NCI-H1930 (cell line): ENCODE data around the gene THSD4.
"Not testable (repeated sequence)": the region's sequence is repeated elsewhere in the genome, so short reads cannot be mapped to it uniquely, and the experiment has no call there.

Experiments used
- DNase-seq, 2 experiments: peaks; one replicate each; lab custom pipeline; 2025; lab: John Stamatoyannopoulos, UW

Gene THSD4

DNA sequence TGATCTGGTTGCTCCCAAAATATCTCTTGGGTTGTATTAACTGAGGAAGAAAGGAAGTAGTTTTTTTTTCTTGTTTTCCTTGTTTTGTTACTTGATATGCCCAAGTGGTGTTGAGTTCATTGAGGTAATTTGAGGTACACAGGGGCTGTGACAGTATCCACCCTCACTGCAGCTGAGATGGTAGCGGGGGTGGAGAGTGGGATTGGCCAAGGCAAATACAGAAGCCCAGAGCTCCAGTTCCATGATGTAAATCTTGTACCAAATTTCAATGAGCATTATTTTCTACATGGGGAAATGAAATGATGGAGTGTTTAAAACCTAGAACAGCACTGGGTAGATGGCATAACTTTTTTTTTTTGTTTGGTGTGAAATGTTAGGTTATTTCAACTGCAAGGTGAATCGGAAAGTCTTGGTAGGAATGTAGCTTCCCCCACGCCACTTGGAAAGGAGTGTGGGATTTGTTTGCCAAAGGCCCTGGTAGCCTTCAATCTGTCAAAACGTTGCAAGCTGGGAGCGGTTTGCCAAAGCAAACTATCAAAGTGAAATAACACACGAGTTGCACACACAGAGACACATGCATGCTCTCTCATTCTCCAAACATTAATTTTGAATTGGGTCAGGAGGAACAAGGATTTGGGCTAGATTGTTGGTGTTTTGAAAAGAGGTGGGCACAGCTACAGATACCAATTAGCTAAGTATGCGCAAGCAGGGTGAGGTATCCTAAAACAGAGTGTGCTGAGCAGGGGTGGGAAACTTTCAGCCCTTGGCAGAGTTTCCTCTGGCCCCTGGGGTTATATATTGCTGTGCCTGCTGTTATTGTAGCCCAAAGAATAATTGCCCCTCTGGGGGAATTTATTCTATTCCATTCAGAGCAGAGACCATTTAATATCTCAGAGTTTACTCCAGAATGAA lies 34.6 kb downstream of the THSD4 start:
- no peak for DNase-seq

DNA sequence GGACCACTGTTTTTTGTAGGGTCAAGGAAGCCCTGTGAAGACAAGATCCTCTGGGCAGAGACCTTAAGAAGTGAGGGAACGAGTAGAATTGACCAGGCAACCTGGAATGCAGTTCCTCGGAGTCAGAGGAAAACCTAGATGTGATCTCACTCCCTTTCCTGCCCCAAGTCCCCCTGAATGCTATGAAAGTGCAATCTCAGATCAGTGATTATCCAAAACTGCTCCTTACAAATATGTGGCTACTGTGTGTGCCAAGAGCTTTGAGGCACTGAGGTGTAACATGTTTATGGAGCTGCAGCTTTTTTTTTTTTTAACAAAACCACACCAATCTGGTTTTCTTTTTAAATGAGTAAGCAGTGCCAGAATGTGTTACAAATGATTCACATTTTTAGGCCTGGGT lies 35.8 kb downstream of the THSD4 start:
- DNase-seq, result no peak

- DNase-seq, result no peak
Observed at GRCh38 chr15:71152542-71152941, 37.3 kb downstream of the THSD4 start.

DNA sequence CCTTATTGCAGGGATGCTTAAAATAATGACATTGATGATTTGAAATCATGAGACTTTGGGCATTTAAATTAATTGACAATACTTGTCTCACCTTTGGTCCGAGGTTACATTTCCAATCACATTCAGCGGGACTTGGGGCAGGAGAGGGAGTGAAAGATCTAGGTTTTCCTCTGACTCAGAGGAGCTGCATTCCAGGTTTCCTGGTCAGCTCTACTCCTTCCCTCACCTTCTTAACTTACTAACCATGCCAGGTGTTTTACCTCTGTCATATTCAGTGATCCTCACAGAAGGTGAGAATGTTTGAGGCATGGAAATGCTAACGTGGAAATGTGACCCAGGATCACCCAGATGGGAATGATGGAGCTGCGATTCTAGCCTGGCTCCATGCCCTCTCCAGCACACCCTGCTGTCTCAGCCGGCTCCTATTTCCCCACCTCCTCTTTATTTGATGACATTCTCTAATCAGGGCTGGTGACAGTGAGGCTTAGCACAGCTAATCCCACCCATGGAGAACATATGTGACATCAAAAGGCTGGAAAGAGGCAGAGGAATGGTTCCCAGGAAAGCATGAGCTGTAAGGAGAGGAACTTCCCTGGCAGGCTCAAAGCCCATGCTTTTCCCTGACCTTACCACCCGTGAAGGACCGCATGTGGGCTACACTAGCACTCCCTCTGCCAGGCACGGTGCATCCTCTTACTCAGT lies 38.7 kb downstream of the THSD4 start:
- DNase-seq, result no peak

GRCh38 chr15:71154607-71155200 lies 39.4 kb downstream of the THSD4 start:
- no peak for DNase-seq

DNA sequence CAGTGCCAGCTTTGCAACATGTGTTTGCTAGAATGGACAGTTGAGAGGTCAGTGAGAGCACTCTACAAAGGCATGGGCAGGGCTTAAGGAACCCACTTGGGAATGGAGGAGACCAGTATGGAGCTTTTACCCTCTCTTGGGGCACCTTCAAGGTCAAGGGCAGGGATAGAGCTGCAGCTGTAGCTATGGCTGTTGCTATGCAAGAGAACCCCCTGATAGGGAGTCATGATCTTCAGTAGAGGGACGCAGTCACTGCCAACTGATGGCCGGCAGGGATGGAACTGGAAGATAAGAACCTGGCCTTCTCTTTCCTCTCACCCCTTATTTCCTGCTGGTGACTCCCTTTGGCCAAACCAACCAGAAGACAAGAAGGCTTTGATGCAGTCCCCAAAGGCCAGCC lies 40.3 kb downstream of the THSD4 start:
- no peak for DNase-seq

DNA sequence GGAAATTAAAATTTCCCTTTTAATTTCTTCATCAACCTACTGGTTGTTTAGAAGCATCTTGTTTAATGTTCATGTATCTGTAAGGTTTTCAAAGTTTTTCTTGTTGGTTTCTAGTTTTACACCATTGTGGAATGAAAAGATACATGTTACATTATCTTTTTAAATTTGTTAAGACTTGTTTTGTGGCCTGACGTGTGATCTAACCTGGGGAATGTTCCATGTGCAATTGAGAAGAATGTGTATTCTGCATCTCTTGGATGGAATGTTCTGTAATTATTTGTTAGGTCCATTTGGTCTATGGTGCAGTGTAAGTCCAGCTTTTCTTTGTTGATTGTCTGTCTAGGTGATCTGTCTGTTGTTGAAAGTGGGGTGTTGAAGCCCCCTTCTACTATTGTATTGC lies 45.7 kb downstream of the THSD4 start:
- DNase-seq, result no peak

DNA sequence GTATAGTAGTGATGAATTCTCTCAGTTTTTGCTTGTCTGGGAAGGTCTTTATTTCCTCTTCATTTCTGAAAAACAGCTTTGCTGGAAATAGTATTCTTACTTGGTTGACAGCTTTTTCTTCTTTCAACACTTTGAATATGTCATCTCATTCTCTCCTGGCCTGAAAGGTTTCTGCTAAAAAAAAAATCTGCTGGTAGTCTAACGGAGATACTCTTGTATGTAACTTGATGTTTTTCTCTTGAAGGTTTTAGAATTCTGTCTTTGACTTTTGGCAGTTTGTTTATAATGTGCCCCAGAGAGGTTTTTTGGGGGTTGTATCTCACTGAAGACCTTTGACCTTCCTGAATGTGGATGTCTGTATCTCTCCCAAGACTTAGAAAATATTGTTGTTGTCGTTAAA lies 47.0 kb downstream of the THSD4 start:
- DNase-seq, result no peak

GRCh38 chr15:71164606-71165005 lies 49.3 kb downstream of the THSD4 start:
- DNase-seq, result not testable (repeated sequence)

DNA sequence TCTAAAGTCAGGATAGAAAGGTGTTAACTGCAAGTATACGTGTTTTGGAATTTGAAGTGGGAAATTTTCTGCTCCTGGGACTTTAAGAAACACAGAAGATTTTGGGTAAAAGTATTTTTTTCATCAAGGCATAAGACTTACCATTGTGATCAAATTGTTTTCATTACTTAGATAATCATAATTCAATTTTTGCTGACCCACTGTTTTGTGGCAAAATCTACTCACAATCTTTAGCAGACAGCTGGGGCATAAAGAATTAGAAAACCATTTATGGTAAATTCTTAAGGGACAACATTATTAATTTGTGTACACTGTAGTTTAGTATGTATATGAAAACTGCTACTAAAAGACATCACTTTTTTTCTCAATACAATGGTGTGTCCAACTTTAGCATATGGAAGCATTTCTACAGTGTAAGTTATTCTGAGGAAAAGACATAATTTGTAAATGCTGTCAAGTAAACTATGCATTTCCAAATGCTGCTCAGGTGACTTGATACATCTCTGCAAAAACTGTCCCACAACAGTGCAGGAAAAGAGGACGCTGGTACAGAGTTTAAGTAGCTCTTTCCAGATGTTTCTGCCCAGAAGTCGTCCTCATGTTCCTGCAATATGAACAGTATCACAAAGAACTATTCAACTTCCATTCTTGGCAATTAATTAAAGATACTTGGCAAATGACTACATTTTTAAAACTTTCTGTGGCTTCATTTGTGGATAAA lies 52.3 kb downstream of the THSD4 start:
- DNase-seq, result no peak

DNA sequence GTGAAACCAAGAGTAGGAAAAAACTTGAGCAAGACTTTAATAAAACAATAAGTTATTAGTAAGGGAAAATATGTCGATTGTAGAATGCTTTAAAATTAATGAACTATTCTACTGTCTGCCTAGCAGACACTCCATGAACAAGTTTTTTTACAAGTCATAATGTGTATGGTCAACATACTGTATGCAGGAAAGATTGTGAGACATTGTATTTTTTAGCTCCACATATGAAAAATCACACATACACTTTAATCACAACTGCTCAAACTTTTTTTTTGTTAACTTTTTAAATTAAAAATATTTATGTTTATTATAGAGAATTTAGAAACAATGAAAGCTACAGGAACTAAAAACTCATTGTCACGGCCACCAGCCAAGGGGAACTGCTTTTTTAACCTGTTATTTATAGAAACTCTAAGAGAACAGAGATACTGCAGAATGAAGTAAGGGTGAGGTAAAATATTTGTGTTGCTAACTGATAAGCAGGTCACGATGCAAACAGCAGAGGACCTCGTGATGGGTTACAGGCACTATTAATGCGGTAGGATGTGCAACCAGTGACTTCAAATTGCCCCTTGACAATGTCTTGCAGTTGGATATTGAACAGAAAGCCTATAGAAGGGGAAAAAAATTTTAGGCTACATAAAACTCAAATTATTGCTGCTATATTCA lies 53.0 kb downstream of the THSD4 start:
- no peak for DNase-seq

DNA sequence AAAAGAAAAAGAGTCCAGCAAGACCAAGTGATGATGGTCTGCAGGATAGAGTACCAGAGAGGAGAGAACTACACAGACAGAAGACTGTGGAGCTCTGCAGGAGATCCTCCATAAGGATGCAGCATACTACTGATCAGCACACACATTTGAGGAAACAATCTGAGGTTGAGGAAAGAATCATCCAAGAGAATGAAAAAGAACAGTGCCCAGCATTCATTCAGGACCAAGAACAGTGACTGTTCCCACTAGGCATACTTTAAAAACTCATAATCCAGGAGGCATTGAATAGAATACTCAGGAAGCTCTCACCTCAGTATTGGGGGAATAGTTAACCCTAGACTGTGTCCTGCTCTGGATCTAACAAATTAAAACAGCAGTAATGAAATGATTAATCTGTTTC lies 54.9 kb downstream of the THSD4 start:
- DNase-seq, result no peak

GRCh38 chr15:71171195-71171594 lies 55.9 kb downstream of the THSD4 start:
- DNase-seq, result no peak

GRCh38 chr15:71174360-71174759 lies 59.1 kb downstream of the THSD4 start:
- DNase-seq, result not testable (repeated sequence)

- DNase-seq, result no peak
Observed at GRCh38 chr15:71180986-71181853, 65.9 kb downstream of the THSD4 start.

GRCh38 chr15:71182522-71182921 lies 67.3 kb downstream of the THSD4 start:
- no peak for DNase-seq

- DNase-seq, result no peak
Observed at GRCh38 chr15:71183063-71183462, 67.8 kb downstream of the THSD4 start.

DNA sequence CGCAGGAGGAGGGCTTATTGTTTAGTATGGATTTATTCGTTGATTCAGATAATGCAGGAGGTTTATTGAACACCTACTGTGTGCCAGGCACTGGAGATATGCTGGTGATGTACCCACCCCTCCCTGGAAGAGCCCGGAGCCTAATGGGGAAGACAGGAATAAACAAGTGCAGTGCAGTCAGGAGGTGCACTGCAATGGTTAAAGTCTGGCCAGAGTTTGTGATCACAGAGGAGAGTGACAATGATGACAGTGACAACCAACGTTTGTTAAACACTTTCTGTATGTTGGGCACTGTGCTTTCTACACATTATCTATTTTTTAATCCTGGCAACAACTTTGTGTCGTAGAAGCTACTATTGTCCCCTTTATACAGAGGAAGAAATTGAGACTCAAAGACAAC lies 70.4 kb downstream of the THSD4 start:
- no peak for DNase-seq

DNA sequence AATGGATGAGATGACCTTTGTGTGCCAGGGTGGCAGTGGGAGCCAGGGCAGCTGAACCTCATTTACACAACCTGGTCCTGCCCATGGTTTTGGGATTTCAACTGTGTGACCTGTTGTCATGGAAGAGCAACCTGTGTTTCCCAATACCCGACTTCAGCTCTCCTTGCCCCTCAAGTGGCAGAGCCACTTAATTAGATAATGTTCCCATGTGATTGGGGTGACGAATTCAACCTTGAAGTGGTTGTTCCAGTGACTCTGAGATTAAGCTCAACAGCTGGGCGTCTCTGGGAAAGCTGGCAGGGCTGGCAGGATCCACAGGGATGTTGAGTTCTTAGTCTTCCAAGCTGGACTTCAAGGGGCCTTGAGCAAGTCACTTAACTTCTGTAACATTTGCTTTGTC lies 71.0 kb downstream of the THSD4 start:
- DNase-seq, result no peak

DNA sequence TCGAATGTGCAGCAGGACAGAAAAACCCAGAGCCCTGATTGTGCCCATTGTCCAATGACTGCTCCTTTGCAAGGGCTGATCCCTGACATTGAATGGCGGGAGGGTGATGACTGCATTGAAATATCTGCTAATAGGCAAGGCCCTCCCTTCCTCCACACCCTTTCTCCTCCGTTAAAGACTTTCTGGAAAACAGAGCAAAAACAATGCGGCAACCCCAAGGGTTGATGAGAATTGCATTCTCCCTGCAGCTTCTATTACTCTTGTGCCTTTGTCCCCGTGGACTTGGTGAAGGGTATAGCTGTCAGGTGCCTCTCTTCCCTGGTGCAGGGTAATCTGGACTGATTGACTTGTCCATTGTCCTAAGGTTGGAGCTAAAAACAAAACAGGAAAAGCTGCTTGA lies 71.8 kb downstream of the THSD4 start:
- DNase-seq, result no peak

DNA sequence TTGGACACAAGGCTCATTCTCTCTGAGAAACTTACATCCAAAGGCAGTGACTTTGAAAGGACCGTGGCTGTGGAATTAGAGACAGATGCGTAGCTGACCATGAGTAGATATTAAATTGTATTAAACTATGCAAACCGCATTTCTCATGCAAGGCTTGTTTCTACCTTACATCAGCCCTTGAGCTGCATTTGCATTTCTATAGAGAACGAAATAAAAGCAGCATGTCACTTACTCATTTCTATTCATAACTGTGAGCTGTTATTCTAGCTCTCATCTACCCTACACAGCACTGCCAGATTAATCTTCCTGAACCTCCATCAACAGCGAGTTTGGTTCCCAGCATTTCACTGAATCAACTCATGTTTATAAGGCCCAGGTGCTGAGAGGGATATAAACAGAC lies 72.3 kb downstream of the THSD4 start:
- DNase-seq, result no peak
